Cardiac muscle cell (in vitro differentiated cells and primary cell): ENCODE results near the gene ISM1. TPM values are rescaled to one million over a fixed set of nuclear protein-coding genes. Genes with fewer than 3 reads are reported as not detected.

Experiments
- DNase-seq, 2 donors: peaks; one replicate each; pipeline versions ENCODE4 v3.0.0 to v3.0.0-alpha.2; 2010 to 2017; ENCODE audit warnings: low read depth in 1 of 2, low spot score in 1 of 2
- H3K27ac ChIP-seq: fragments of 200-600 bp; sonication (generic); 2 replicates; pipeline ENCODE4 v1.5.1; 2016
- H3K27me3 ChIP-seq: fragments of 200-600 bp; sonication (generic); 2 replicates; pipeline ENCODE4 v1.6.0; 2016; ENCODE audit warnings: control low read depth
- H3K36me3 ChIP-seq: fragments of 200-600 bp; sonication (generic); 2 replicates; pipeline ENCODE4 v1.5.1; 2016; ENCODE audit warnings: control low read depth
- H3K4me1 ChIP-seq: fragments of 200-600 bp; sonication (generic); 2 replicates; pipeline ENCODE4 v1.8.1; 2017; ENCODE audit warnings: low read depth, mild to moderate bottlenecking, mixed run types
- H3K4me3 ChIP-seq: fragments of 200-600 bp; sonication (generic); 2 replicates; pipeline ENCODE4 v1.5.1; 2016; ENCODE audit warnings: mild to moderate bottlenecking
- H3K9me3 ChIP-seq: fragments of 200-600 bp; sonication (generic); 2 replicates; pipeline ENCODE4 v1.5.1; 2017; ENCODE audit warnings: low read depth, mild to moderate bottlenecking, control low read depth
- CTCF ChIP-seq: IDR thresholded peaks from 2 replicates; pipeline ENCODE4 v1.5.1; 2012; ENCODE audit warnings: low read depth, mild to moderate bottlenecking, low read length
- polyA plus RNA-seq: library from polyadenylated mRNA; unstranded; fragments of >200 nt; fragmentation: Nextera tagmentation; extraction: Ambion mirVana; gene quantifications from 2 replicates; pipeline ENCODE4 v1.2.1, GENCODE V29; 2016
- total RNA-seq: library from RNA; depleted of rRNA; stranded (reverse); fragments of >200 nt; gene quantifications from 2 replicates; pipeline ENCODE4 v1.2.3, GENCODE V29; 2016

The ISM1 gene
- total and polyA plus RNA-seq, 2 experiments from 2014 or later, result 0.21 to 0.59 TPM

- no peak overlapping the region for H3K4me3 ChIP-seq
- no peak for DNase-seq
- no peaks in the 10 kb centered on the region for H3K27me3 ChIP-seq
- H3K4me1 ChIP-seq, result no peaks in the 10 kb centered on the region
- no peaks in the 10 kb centered on the region for H3K9me3 ChIP-seq
- no peak overlapping the region for H3K27ac ChIP-seq
- TF ChIP-seq CTCF, result no peak
- no peaks in the 10 kb centered on the region for H3K36me3 ChIP-seq
Observed at GRCh38 chr20:13286052-13286451, 65.0 kb downstream of the ISM1 start.

- TF ChIP-seq CTCF, result no peak
- H3K27ac ChIP-seq, result no peak overlapping the region
- H3K36me3 ChIP-seq, result no peaks in the 10 kb centered on the region
- H3K4me1 ChIP-seq, result no peaks in the 10 kb centered on the region
- H3K27me3 ChIP-seq, result no peaks in the 10 kb centered on the region
- H3K9me3 ChIP-seq, result no peaks in the 10 kb centered on the region
- no peak overlapping the region for H3K4me3 ChIP-seq
- no peak for DNase-seq
Observed at GRCh38 chr20:13286607-13287006, 65.5 kb downstream of the ISM1 start.

- Histone ChIP-seq H3K27me3 (no peaks in the 10 kb centered on the region), H3K27ac (no peak overlapping the region), H3K4me1 (no peaks in the 10 kb centered on the region), H3K4me3 (no peak overlapping the region), H3K36me3 (no peaks in the 10 kb centered on the region), H3K9me3 (no peaks in the 10 kb centered on the region)
- no peak for TF ChIP-seq CTCF
- no peak for DNase-seq
Observed at GRCh38 chr20:13288357-13288756, 67.3 kb downstream of the ISM1 start.

- no peak overlapping the region for H3K27ac ChIP-seq
- DNase-seq, result no peak
- no peaks in the 10 kb centered on the region for H3K9me3 ChIP-seq
Observed at GRCh38 chr20:13289031-13289430, 68.0 kb downstream of the ISM1 start.

DNA sequence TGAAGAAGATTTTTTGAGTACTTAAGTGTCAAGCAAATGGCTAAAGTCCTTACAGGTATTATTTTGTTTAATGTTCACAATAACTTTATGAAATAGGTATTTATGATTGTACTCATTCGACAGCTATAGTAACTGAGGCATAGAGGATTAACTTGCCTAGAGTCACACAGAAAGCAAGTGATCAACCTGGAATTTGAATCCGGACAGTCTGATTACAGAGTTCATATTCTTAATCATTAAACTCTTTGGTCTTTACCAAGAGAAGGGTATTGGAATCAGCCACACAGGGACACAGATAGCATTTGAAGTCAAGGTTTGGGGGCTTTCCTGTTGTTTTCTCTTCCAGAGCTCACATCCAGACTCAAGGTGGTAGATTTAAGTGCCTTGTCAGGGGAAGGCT, 69.7 kb downstream of the ISM1 start:
- Histone ChIP-seq H3K4me1 (no peaks in the 10 kb centered on the region), H3K27me3 (no peaks in the 10 kb centered on the region), H3K27ac (no peak overlapping the region), H3K36me3 (no peaks in the 10 kb centered on the region), H3K9me3 (no peaks in the 10 kb centered on the region), H3K4me3 (no peak overlapping the region)
- TF ChIP-seq CTCF, result no peak
- no peak for DNase-seq

More at GRCh38 chr20:13289031-13289430, 68.0 kb downstream of the ISM1 start:
- no peaks in the 10 kb centered on the region for H3K27me3 ChIP-seq
- TF ChIP-seq CTCF, result no peak
- H3K4me3 ChIP-seq, result no peak overlapping the region
- H3K4me1 ChIP-seq, result no peaks in the 10 kb centered on the region
- no peaks in the 10 kb centered on the region for H3K36me3 ChIP-seq

- TF ChIP-seq CTCF, result no peak
Observed at GRCh38 chr20:13291157-13291556, 70.1 kb downstream of the ISM1 start.

More at GRCh38 chr20:13291157-13291556, 70.1 kb downstream of the ISM1 start:
- H3K4me3 ChIP-seq, result no peak overlapping the region
- H3K36me3 ChIP-seq, result no peaks in the 10 kb centered on the region
- no peaks in the 10 kb centered on the region for H3K9me3 ChIP-seq
- H3K4me1 ChIP-seq, result no peaks in the 10 kb centered on the region
- H3K27ac ChIP-seq, result no peak overlapping the region
- H3K27me3 ChIP-seq, result no peaks in the 10 kb centered on the region
- no peak for DNase-seq
